Nephron progenitor cell (in vitro differentiated cells): ENCODE results near the gene MCF2L.

Experiments used
- DNase-seq: peaks from one replicate; pipeline ENCODE4 v3.0.0; 2021
- H3K27ac Mint-ChIP-seq: 2 replicates; pipeline ENCODE4 v1.8.0; 2021; ENCODE audit warnings: mild to moderate bottlenecking, moderate library complexity, mixed read lengths
- H3K27me3 Mint-ChIP-seq: 2 replicates; pipeline ENCODE4 v1.8.0; 2021; ENCODE audit warnings: mild to moderate bottlenecking, low read depth, mixed read lengths; ENCODE audit not compliant: poor library complexity
- H3K36me3 Mint-ChIP-seq: 2 replicates; pipeline ENCODE4 v1.8.0; 2021; ENCODE audit warnings: low read depth, mixed read lengths
- H3K4me1 Mint-ChIP-seq: 2 replicates; pipeline ENCODE4 v1.8.0; 2021; ENCODE audit warnings: mixed read lengths
- H3K4me3 Mint-ChIP-seq: 2 replicates; pipeline ENCODE4 v1.8.0; 2021; ENCODE audit warnings: mild to moderate bottlenecking, moderate library complexity, mixed read lengths
- H3K9me3 Mint-ChIP-seq: 2 replicates; pipeline ENCODE4 v1.8.0; 2021; ENCODE audit warnings: mild to moderate bottlenecking, moderate library complexity, mixed read lengths
- CTCF ChIP-seq: fragments of 200-600 bp; sonication (generic); IDR thresholded peaks from 2 replicates; pipeline ENCODE4 v1.5.0; 2021; ENCODE audit warnings: antibody characterized with exemption

MCF2L gene

GRCh38 chr13:113086031-113086750 is 117.2 kb downstream of the MCF2L start:
- no peaks in the 10 kb centered on the region for H3K9me3 Mint-ChIP-seq
- peaks cover 5% of the 10 kb centered on the region for H3K36me3 Mint-ChIP-seq

GRCh38 chr13:113086991-113087922 is 118.2 kb downstream of the MCF2L start:
- Mint-ChIP-seq H3K4me1 (peaks cover 32% of the 10 kb centered on the region), H3K9me3 (no peaks in the 10 kb centered on the region), H3K27ac (no peak overlapping the region), H3K36me3 (peaks cover 5% of the 10 kb centered on the region), H3K27me3 (peaks cover 11% of the 10 kb centered on the region), H3K4me3 (no peak overlapping the region)
- no peak for DNase-seq
- TF ChIP-seq CTCF, result no peak

More at GRCh38 chr13:113086031-113086750, 117.2 kb downstream of the MCF2L start:
- Mint-ChIP-seq H3K27me3 (peaks cover 14% of the 10 kb centered on the region), H3K4me3 (no peak overlapping the region), H3K4me1 (peaks cover 31% of the 10 kb centered on the region), H3K27ac (no peak overlapping the region)
- DNase-seq, result no peak
- TF ChIP-seq CTCF, result no peak

GRCh38 chr13:113087923-113088690 is 119.1 kb downstream of the MCF2L start:
- Mint-ChIP-seq H3K27ac (no peak overlapping the region), H3K27me3 (peaks cover 11% of the 10 kb centered on the region), H3K4me1 (peaks cover 32% of the 10 kb centered on the region), H3K36me3 (peaks cover 5% of the 10 kb centered on the region), H3K4me3 (no peak overlapping the region), H3K9me3 (no peaks in the 10 kb centered on the region)
- TF ChIP-seq CTCF, result no peak
- DNase-seq, result no peak

- Mint-ChIP-seq H3K4me3 (no peak overlapping the region), H3K9me3 (no peaks in the 10 kb centered on the region), H3K27me3 (peaks cover 11% of the 10 kb centered on the region), H3K36me3 (peaks cover 5% of the 10 kb centered on the region), H3K4me1 (peaks cover 32% of the 10 kb centered on the region), H3K27ac (no peak overlapping the region)
- no peak for TF ChIP-seq CTCF
- DNase-seq, result no peak
Observed at GRCh38 chr13:113088691-113089020, 119.6 kb downstream of the MCF2L start.

GRCh38 chr13:113089693-113090414 is 120.8 kb downstream of the MCF2L start:
- H3K27me3 Mint-ChIP-seq, result peaks cover 14% of the 10 kb centered on the region
- H3K27ac Mint-ChIP-seq, result no peak overlapping the region
- peak overlapping the region; percentile 28 for H3K4me3 Mint-ChIP-seq
- no peaks in the 10 kb centered on the region for H3K9me3 Mint-ChIP-seq
- peaks cover 35% of the 10 kb centered on the region for H3K4me1 Mint-ChIP-seq
- peaks cover 5% of the 10 kb centered on the region for H3K36me3 Mint-ChIP-seq
- TF ChIP-seq CTCF, result no peak
- peak; percentile 44 for DNase-seq
